ENCODE data around the gene CGN.

DNA sequence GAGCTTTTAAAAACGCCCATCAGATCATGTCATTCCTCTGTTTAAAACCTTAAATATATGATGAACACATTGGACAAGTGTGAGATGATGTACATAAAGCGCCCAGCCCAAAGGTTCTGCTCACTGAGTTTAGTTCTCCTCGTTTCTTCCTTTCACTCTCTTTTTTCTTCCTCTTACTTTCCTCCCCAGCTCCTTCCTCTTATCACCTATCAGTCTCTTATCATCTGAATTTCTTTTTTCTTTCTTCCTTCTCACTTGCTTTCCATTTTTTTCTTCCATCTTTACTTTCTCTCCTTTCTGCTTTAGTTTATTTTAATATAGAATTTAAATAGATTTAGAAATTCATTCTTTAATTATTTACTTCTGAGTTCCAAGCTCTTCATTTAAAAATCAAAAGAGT, 34.1 kb upstream of the CGN start:
- TF ChIP-seq EP300 (IDR thresholded peaks at IDR 0.05), result no peak
- TF ChIP-seq, protein P1, sequence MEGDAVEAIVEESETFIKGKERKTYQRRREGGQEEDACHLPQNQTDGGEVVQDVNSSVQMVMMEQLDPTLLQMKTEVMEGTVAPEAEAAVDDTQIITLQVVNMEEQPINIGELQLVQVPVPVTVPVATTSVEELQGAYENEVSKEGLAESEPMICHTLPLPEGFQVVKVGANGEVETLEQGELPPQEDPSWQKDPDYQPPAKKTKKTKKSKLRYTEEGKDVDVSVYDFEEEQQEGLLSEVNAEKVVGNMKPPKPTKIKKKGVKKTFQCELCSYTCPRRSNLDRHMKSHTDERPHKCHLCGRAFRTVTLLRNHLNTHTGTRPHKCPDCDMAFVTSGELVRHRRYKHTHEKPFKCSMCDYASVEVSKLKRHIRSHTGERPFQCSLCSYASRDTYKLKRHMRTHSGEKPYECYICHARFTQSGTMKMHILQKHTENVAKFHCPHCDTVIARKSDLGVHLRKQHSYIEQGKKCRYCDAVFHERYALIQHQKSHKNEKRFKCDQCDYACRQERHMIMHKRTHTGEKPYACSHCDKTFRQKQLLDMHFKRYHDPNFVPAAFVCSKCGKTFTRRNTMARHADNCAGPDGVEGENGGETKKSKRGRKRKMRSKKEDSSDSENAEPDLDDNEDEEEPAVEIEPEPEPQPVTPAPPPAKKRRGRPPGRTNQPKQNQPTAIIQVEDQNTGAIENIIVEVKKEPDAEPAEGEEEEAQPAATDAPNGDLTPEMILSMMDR (IDR thresholded peaks at IDR 0.05), result no peak
- TF ChIP-seq POLR2AphosphoS5 (IDR thresholded peaks at IDR 0.05), result no peak
- TF ChIP-seq POLR2A (IDR thresholded peaks at IDR 0.05), result no peak

Measured in suprapubic skin (tissue), 4 donors.